K562 (cell line): ENCODE data around the gene WWP2. TPM values are rescaled to one million over a fixed set of nuclear protein-coding genes. Genes with fewer than 3 reads are reported as not detected.

Experiments used
- BHLHE40 ChIP-seq: IDR thresholded peaks from 2 replicates; pipeline ENCODE4 v1.6.1; 2011; ENCODE audit warnings: low read length, improper control_type of control experiment
- NONO ChIP-seq, 2 experiments: fragments of 200-400 bp in 1 of 2; fragments of 450-650 bp in 1 of 2; formaldehyde crosslinking in 1 of 2; IDR thresholded peaks; 2 replicates each; pipeline ENCODE4 v1.6.1; 2017; ENCODE audit warnings: low read depth in 2 of 2, mild to moderate bottlenecking in 2 of 2, moderate library complexity in 2 of 2, low read length in 1 of 2
- SPI1 ChIP-seq: IDR thresholded peaks from 2 replicates; pipeline ENCODE4 v1.6.1; 2011; ENCODE audit warnings: low read depth, low read length, control low read depth, borderline replicate concordance
- polyA plus RNA-seq, 8 experiments: library from polyadenylated mRNA; depleted of rRNA in 4 of 8; stranded (reverse) in 5 of 8; unstranded in 3 of 8; fragments of >200 nt; fragmentation: Nextera tagmentation in 2 of 8; fragmentation: Illumina TruSeq in 1 of 8; extraction: Ambion mirVana in 2 of 8; extraction: Trizol in 1 of 8; gene quantifications; 2 replicates each; pipeline versions ENCODE4 v1.2.1 to v1.2.3, GENCODE V29; 2011 to 2014; ENCODE audit warnings: inconsistent platforms in 1 of 8, missing spikeins in 1 of 8
- total RNA-seq, 7 experiments: library from RNA; depleted of rRNA in 6 of 7; stranded (reverse); fragments of >200 nt in 6 of 7; fragmentation: Illumina TruSeq in 2 of 7; extraction: Trizol in 2 of 7; gene quantifications; 2 replicates each; pipeline versions ENCODE4 v1.2.1 to v1.2.3, GENCODE V29; 2011 to 2021; ENCODE audit warnings: low replicate concordance in 1 of 7
- TF ChIP-seq, protein P1 (sequence below), 2 experiments: fragments of 450-650 bp; IDR thresholded peaks; 2 replicates each; pipeline ENCODE4 v1.6.1; 2016; ENCODE audit warnings: mild to moderate bottlenecking in 2 of 2, borderline replicate concordance in 1 of 2, low read depth in 1 of 2, moderate library complexity in 1 of 2
- TF ChIP-seq, protein P2 (sequence below): fragments of 450-650 bp; IDR thresholded peaks from 2 replicates; pipeline ENCODE4 v1.6.1; 2016

The WWP2 gene
- total and polyA plus RNA-seq, 9 of the 15 experiments (the other 6 are each of a cell fraction or from before 2014, with no cell fraction given), result 1.9 to 34.4 (median 14.6) TPM

DNA sequence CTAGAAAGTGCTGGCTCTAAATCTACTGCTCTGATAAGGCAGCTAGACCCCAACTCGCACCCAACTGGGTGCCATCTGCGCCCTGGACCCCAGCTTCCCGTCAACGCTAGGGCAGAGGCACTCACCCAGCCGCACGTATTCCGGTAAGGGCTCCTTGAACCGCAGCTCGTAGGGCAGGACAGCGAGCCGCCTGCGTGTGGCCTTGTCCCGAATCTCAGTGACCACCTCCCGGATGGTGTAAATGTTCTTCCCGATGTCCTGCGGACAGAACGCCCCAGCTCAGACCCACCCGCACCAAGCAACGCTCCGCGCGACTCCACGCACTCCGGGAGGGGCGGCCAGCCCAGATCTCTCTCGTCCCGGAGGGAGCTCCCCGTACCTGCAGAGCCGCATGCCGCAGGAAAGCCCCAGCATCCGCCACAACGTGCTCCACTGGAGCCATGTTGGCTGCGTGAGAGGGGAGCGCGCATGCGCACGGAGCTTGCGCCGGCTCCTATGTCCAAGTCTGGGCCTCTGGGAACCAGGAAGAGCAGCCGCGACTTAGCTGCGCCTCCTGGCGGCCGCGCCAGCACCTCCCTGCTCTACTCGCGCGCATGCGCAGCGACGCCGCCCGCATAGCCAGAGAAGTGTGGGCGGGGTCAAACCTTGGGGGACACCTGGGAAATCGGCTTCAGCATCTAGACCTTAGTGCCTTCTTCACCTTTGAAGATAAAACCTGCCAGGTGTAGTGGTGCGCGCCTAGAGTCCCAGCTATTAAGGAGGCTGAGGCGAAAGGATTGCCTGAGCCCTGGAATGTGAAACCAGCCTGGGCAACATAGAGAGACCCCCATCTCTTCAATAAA lies 7.4 kb upstream of the WWP2 start, which contains the start of gene NOB1 (continued):
- TF ChIP-seq, protein P1, sequence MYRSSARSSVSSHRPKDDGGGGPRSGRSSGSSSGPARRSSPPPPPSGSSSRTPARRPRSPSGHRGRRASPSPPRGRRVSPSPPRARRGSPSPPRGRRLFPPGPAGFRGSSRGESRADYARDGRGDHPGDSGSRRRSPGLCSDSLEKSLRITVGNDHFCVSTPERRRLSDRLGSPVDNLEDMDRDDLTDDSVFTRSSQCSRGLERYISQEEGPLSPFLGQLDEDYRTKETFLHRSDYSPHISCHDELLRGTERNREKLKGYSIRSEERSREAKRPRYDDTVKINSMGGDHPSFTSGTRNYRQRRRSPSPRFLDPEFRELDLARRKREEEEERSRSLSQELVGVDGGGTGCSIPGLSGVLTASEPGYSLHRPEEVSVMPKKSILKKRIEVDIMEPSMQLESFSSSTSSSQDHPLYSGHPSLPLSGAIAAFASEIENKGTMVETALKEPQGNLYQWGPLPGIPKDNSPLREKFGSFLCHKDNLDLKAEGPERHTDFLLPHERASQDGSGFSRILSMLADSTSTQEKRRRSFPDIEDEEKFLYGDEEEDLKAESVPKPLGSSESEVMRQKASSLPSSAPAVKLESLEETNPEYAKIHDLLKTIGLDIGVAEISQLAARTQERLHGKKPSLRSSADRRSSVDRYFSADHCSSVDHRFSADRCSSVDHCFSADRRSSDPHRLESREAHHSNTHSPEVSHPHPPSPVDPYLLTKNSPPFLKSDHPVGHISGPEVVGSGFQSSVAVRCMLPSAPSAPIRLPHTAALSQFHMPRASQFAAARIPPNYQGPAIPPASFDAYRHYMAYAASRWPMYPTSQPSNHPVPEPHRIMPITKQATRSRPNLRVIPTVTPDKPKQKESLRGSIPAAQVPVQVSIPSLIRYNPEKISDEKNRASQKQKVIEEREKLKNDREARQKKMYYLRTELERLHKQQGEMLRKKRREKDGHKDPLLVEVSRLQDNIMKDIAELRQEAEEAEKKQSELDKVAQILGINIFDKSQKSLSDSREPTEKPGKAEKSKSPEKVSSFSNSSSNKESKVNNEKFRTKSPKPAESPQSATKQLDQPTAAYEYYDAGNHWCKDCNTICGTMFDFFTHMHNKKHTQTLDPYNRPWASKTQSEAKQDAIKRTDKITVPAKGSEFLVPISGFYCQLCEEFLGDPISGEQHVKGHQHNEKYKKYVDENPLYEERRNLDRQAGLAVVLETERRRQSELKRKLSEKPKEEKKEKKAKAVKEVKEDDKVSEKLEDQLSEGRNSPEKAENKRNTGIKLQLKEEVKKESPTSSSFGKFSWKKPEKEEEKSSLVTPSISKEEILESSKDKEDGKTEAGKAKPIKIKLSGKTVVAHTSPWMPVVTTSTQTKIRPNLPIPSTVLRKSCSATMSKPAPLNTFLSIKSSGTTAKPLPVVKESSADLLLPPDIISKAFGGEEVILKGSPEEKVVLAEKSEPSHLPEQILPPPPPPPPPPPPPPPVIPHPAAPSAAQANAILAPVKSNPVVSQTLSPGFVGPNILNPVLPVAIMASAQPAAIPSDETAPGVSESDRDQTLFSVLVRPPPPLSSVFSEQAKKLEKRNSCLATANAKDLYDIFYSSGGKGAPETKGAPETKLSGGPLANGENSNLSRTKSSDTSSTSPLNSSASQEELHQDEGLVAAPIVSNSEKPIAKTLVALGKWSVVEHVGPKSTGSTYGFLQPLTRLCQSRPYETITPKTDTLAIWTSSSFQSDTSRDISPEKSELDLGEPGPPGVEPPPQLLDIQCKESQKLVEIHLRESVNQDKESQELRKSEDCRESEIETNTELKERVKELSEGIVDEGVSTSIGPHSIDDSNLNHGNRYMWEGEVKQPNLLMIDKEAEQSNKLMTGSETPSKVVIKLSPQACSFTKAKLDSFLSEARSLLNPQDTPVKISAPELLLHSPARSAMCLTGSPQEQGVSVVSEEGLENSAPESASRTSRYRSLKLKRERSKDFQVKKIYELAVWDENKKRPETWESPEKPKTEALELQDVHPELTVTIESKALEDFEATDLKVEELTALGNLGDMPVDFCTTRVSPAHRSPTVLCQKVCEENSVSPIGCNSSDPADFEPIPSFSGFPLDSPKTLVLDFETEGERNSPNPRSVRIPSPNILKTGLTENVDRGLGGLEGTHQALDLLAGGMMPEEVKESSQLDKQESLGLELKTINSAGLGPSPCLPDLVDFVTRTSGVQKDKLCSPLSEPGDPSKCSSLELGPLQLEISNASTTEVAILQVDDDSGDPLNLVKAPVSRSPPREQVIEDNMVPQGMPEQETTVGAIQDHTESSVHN (IDR thresholded peaks at IDR 0.05; ENCODE audit: borderline replicate concordance in 1 of 2, low read depth in 1 of 2), result no peak
- TF ChIP-seq, protein P2, sequence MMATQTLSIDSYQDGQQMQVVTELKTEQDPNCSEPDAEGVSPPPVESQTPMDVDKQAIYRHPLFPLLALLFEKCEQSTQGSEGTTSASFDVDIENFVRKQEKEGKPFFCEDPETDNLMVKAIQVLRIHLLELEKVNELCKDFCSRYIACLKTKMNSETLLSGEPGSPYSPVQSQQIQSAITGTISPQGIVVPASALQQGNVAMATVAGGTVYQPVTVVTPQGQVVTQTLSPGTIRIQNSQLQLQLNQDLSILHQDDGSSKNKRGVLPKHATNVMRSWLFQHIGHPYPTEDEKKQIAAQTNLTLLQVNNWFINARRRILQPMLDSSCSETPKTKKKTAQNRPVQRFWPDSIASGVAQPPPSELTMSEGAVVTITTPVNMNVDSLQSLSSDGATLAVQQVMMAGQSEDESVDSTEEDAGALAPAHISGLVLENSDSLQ, result no peak
- TF ChIP-seq NONO (IDR thresholded peaks at IDR 0.05; ENCODE audit: low read depth in 2 of 2, low read length in 1 of 2), result no peak; a peak in 1 of 4 replicates
- TF ChIP-seq SPI1, result no peak
- TF ChIP-seq BHLHE40, result peak; percentile 41; the same call in 1 of the 2 replicates
